ENCODE measurements around the gene AMN1.

AMN1 gene

DNA sequence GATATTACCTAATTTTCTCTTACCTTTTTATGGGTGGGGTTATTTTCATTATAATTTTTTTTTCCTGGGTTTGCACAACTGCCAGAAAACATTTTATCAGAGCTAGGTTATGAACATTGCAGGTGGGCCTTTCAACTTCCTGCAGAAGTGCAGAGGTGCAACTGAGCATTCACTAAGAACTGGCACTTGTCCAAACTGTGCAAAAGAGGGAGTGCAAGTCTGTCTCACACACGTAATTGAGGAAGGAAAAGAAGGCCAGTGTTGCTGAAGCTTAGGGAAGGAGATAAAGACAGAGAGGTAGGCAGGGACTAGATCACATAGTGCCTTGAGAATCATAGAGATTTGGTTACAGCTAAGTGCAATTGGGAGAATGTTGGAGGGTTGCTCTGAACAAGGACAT, 14.1 kb upstream of the AMN1 start:
- no peak for DNase-seq (ENCODE audit: low spot score)
- Histone ChIP-seq H3K79me1 (ENCODE audit: low read depth, low read length) (no peaks in the 10 kb centered on the region), H2BK5ac (ENCODE audit: low read length) (no peak overlapping the region), H3K9me3 (replicated peaks in 1 of 2; ENCODE audit: control insufficient read depth in 2 of 2, insufficient read depth in 1 of 2, low read depth in 1 of 2, low read length in 2 of 2) (no peaks in the 10 kb centered on the region), H2BK12ac (ENCODE audit: low read length) (no peak overlapping the region), H3K23ac (ENCODE audit: low read depth, low read length, poor library complexity) (no peak overlapping the region), H3K27me3 (ENCODE audit: control insufficient read depth in 3 of 3, insufficient read depth in 3 of 3, low read depth in 1 of 3, low read length in 3 of 3) (no peaks in the 10 kb centered on the region), H3K14ac (ENCODE audit: low read length) (no peak overlapping the region), H2BK120ac (ENCODE audit: low read depth, low read length) (no peak overlapping the region), H4K91ac (ENCODE audit: low read depth, low read length, poor library complexity) (no peak overlapping the region), H3K18ac (ENCODE audit: low read length) (no peak overlapping the region), H3K36me3 (replicated peaks in 1 of 2; ENCODE audit: control insufficient read depth in 2 of 2, insufficient read depth in 2 of 2, low read length in 2 of 2) (no peaks in the 10 kb centered on the region), H4K8ac (ENCODE audit: low read depth, low read length) (no peak overlapping the region), H3K4me2 (ENCODE audit: insufficient read depth, low read length, poor library complexity, severe bottlenecking) (no peak overlapping the region), H2AK5ac (ENCODE audit: low read depth, low read length) (no peak overlapping the region), H3K4me3 (ENCODE audit: low read length in 2 of 2) (no peak overlapping the region), H2BK15ac (ENCODE audit: low read length) (no peak overlapping the region), H3K4ac (ENCODE audit: low read length) (no peak overlapping the region), H2AFZ (ENCODE audit: low read length) (no peak overlapping the region), H3K4me1 (ENCODE audit: control insufficient read depth in 2 of 2, insufficient read depth in 1 of 2, low read depth in 1 of 2, low read length in 2 of 2) (no peaks in the 10 kb centered on the region), H3K9ac (ENCODE audit: low read depth, low read length, poor library complexity) (no peak overlapping the region), H3K27ac (replicated peaks; ENCODE audit: low read length) (no peak overlapping the region)
- no CpG with 5 or more reads among the region's 1 CpG for WGBS, 2 donors (ENCODE audit: extremely low coverage in 2 of 2, insufficient read length in 2 of 2, insufficient replicate concordance in 1 of 2)

DNA sequence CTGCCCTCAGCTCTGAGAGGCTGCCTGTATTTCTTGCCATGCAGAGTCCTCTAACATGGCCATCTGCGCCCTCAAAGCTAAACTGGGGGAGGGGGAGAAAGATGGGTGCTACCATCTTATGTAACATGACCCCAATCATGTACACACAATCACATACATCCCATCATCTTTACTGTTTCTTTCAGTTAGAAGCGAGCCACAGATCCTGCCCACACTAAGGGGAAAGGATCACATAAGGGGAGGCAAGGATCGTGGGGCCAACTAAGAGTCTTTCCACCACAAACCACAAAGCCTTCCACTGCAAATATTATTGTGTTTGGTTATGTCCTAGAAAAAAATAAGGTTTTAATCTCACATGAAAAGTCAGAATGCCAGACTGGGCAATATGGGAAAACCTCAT, 11.8 kb upstream of the AMN1 start:
- Histone ChIP-seq H3K14ac (ENCODE audit: low read length) (no peak overlapping the region), H3K4me3 (ENCODE audit: low read length in 2 of 2) (no peak overlapping the region), H3K27me3 (ENCODE audit: control insufficient read depth in 3 of 3, insufficient read depth in 3 of 3, low read depth in 1 of 3, low read length in 3 of 3) (no peaks in the 10 kb centered on the region), H2BK5ac (ENCODE audit: low read length) (no peak overlapping the region), H3K79me1 (ENCODE audit: low read depth, low read length) (no peaks in the 10 kb centered on the region), H3K18ac (ENCODE audit: low read length) (no peak overlapping the region), H3K9ac (ENCODE audit: low read depth, low read length, poor library complexity) (no peak overlapping the region), H3K36me3 (replicated peaks in 1 of 2; ENCODE audit: control insufficient read depth in 2 of 2, insufficient read depth in 2 of 2, low read length in 2 of 2) (no peaks in the 10 kb centered on the region), H3K4me1 (ENCODE audit: control insufficient read depth in 2 of 2, insufficient read depth in 1 of 2, low read depth in 1 of 2, low read length in 2 of 2) (no peaks in the 10 kb centered on the region), H2AK5ac (ENCODE audit: low read depth, low read length) (no peak overlapping the region), H2AFZ (ENCODE audit: low read length) (no peak overlapping the region), H3K23ac (ENCODE audit: low read depth, low read length, poor library complexity) (no peak overlapping the region), H3K4me2 (ENCODE audit: insufficient read depth, low read length, poor library complexity, severe bottlenecking) (no peak overlapping the region), H4K8ac (ENCODE audit: low read depth, low read length) (no peak overlapping the region), H3K27ac (replicated peaks; ENCODE audit: low read length) (no peak overlapping the region), H4K91ac (ENCODE audit: low read depth, low read length, poor library complexity) (no peak overlapping the region), H2BK120ac (ENCODE audit: low read depth, low read length) (no peak overlapping the region), H2BK15ac (ENCODE audit: low read length) (no peak overlapping the region), H3K4ac (ENCODE audit: low read length) (no peak overlapping the region), H2BK12ac (ENCODE audit: low read length) (no peak overlapping the region), H3K9me3 (replicated peaks in 1 of 2; ENCODE audit: control insufficient read depth in 2 of 2, insufficient read depth in 1 of 2, low read depth in 1 of 2, low read length in 2 of 2) (no peaks in the 10 kb centered on the region)
- WGBS, 2 donors (ENCODE audit: extremely low coverage in 2 of 2, insufficient read length in 2 of 2, insufficient replicate concordance in 1 of 2): no CpG with 5 or more reads among the region's 3 CpGs
- no peak for DNase-seq (ENCODE audit: low spot score)

DNA sequence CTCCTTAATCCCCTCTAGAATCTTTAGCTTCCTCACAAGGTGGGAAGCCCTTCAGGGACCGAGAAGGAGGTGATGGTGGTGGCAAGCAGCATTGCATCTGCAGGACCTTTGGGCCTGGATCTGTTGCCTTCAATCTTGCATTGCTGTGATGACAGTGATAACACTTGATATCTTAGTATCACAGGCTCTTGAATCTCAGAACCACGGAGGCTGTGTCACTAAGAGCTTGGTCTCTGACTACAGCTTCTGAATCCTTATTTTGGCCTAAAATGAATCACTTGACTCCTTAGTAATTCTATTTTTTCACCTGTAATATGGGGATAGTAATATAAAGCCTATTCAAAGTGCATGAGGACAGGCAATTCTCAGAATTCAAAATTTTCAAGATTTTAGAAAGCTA, 8.9 kb upstream of the AMN1 start:
- H3K4me2 ChIP-seq (ENCODE audit: insufficient read depth, low read length, poor library complexity, severe bottlenecking): no peak overlapping the region
- no peaks in the 10 kb centered on the region for H3K27me3 ChIP-seq (ENCODE audit: control insufficient read depth in 3 of 3, insufficient read depth in 3 of 3, low read depth in 1 of 3, low read length in 3 of 3)
- peak overlapping the region; percentile 46 for H2BK12ac ChIP-seq (ENCODE audit: low read length)
- H3K4me1 ChIP-seq (ENCODE audit: control insufficient read depth in 2 of 2, insufficient read depth in 1 of 2, low read depth in 1 of 2, low read length in 2 of 2): no peaks in the 10 kb centered on the region
- no peak overlapping the region for H2AFZ ChIP-seq (ENCODE audit: low read length)
- H3K9ac ChIP-seq (ENCODE audit: low read depth, low read length, poor library complexity): no peak overlapping the region
- no CpG with 5 or more reads among the region's 2 CpGs for WGBS, 2 donors (ENCODE audit: extremely low coverage in 2 of 2, insufficient read length in 2 of 2, insufficient replicate concordance in 1 of 2)
- H2BK15ac ChIP-seq (ENCODE audit: low read length): no peak overlapping the region
- H4K91ac ChIP-seq (ENCODE audit: low read depth, low read length, poor library complexity): no peak overlapping the region
- H4K8ac ChIP-seq (ENCODE audit: low read depth, low read length): no peak overlapping the region
- no peak for DNase-seq (ENCODE audit: low spot score)
- H3K14ac ChIP-seq (ENCODE audit: low read length): no peak overlapping the region
- H2AK5ac ChIP-seq (ENCODE audit: low read depth, low read length): no peak overlapping the region
- H3K27ac ChIP-seq (replicated peaks; ENCODE audit: low read length): no peak overlapping the region
- H3K23ac ChIP-seq (ENCODE audit: low read depth, low read length, poor library complexity): no peak overlapping the region
- no peaks in the 10 kb centered on the region for H3K36me3 ChIP-seq (replicated peaks in 1 of 2; ENCODE audit: control insufficient read depth in 2 of 2, insufficient read depth in 2 of 2, low read length in 2 of 2)
- H3K4ac ChIP-seq (ENCODE audit: low read length): no peak overlapping the region
- H3K9me3 ChIP-seq (replicated peaks in 1 of 2; ENCODE audit: control insufficient read depth in 2 of 2, insufficient read depth in 1 of 2, low read depth in 1 of 2, low read length in 2 of 2): no peaks in the 10 kb centered on the region
- no peak overlapping the region for H2BK5ac ChIP-seq (ENCODE audit: low read length)
- H3K4me3 ChIP-seq (ENCODE audit: low read length in 2 of 2): no peak overlapping the region
- no peaks in the 10 kb centered on the region for H3K79me1 ChIP-seq (ENCODE audit: low read depth, low read length)
- H2BK120ac ChIP-seq (ENCODE audit: low read depth, low read length): no peak overlapping the region
- H3K18ac ChIP-seq (ENCODE audit: low read length): no peak overlapping the region

- Histone ChIP-seq H3K18ac (ENCODE audit: low read length) (no peak overlapping the region), H3K9ac (ENCODE audit: low read depth, low read length, poor library complexity) (no peak overlapping the region), H3K4me3 (ENCODE audit: low read length in 2 of 2) (no peak overlapping the region), H3K36me3 (replicated peaks in 1 of 2; ENCODE audit: control insufficient read depth in 2 of 2, insufficient read depth in 2 of 2, low read length in 2 of 2) (no peaks in the 10 kb centered on the region), H3K4me1 (ENCODE audit: control insufficient read depth in 2 of 2, insufficient read depth in 1 of 2, low read depth in 1 of 2, low read length in 2 of 2) (no peaks in the 10 kb centered on the region), H3K4ac (ENCODE audit: low read length) (no peak overlapping the region), H2BK15ac (ENCODE audit: low read length) (no peak overlapping the region), H2AK5ac (ENCODE audit: low read depth, low read length) (no peak overlapping the region), H3K79me1 (ENCODE audit: low read depth, low read length) (no peaks in the 10 kb centered on the region), H2BK120ac (ENCODE audit: low read depth, low read length) (no peak overlapping the region), H2BK12ac (ENCODE audit: low read length) (no peak overlapping the region), H3K14ac (ENCODE audit: low read length) (no peak overlapping the region), H3K27me3 (ENCODE audit: control insufficient read depth in 3 of 3, insufficient read depth in 3 of 3, low read depth in 1 of 3, low read length in 3 of 3) (no peaks in the 10 kb centered on the region), H2AFZ (ENCODE audit: low read length) (no peak overlapping the region), H4K8ac (ENCODE audit: low read depth, low read length) (no peak overlapping the region), H3K27ac (replicated peaks; ENCODE audit: low read length) (no peak overlapping the region), H2BK5ac (ENCODE audit: low read length) (no peak overlapping the region), H3K23ac (ENCODE audit: low read depth, low read length, poor library complexity) (no peak overlapping the region), H4K91ac (ENCODE audit: low read depth, low read length, poor library complexity) (no peak overlapping the region), H3K9me3 (replicated peaks in 1 of 2; ENCODE audit: control insufficient read depth in 2 of 2, insufficient read depth in 1 of 2, low read depth in 1 of 2, low read length in 2 of 2) (no peaks in the 10 kb centered on the region), H3K4me2 (ENCODE audit: insufficient read depth, low read length, poor library complexity, severe bottlenecking) (no peak overlapping the region)
- no CpG with 5 or more reads among the region's 4 CpGs for WGBS, 2 donors (ENCODE audit: extremely low coverage in 2 of 2, insufficient read length in 2 of 2, insufficient replicate concordance in 1 of 2)
- no peak for DNase-seq (ENCODE audit: low spot score)
Measured at GRCh38 chr12:31737345-31737744, 8.5 kb upstream of the AMN1 start.

All from neuronal stem cell (in vitro differentiated cells).